SU-DHL-6 (cell line): Measurements from ENCODE around the gene TAF15.

Experiments
- CTCF ChIP-seq: fragments of 200-600 bp; sonication (generic); IDR thresholded peaks from one replicate; pipeline ENCODE4 v1.5.1; 2017; ENCODE audit warnings: antibody characterized with exemption, mild to moderate bottlenecking, low read length, moderate library complexity; ENCODE audit not compliant: insufficient read depth, poor library complexity, severe bottlenecking
- EZH2phosphoT487 ChIP-seq: fragments of 200-600 bp; sonication (generic), shearing (Covaris generic); conservative IDR thresholded peaks from 2 replicates; pipeline ENCODE4 v1.6.1; 2018; ENCODE audit warnings: mild to moderate bottlenecking, antibody characterized with exemption, low read length, moderate library complexity, mixed read lengths

- TF ChIP-seq CTCF (no peak), EZH2phosphoT487 (no peak)
Observed at GRCh38 chr17:35768797-35769196, 40.5 kb upstream of the TAF15 start.
